Suppressor macrophage (primary cell): ENCODE results near the gene COL13A1.

Experiments
- DNase-seq, 4 experiments: peaks; one replicate each; pipeline ENCODE4 v3.0.0-alpha.2; 2020 to 2022

The COL13A1 gene

DNA sequence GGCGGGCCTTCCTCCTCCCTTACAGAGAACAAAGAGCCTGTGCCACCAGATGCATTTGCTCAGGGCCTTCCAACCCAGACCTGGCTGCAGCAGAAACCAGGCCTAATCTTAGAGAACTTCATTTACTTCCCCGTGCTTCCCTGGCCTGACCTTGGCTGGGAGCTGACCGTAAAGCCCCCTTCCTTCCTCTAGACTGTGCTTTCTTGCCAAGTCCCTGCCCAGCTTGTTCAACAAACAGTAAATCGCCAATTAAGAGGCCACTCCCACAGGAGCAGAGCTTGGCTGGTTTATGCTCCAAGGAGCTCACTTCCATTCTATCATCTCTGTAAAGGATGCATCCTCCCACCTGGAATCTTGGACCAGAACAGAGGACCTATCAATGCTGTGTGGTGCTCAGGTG is 110.9 kb downstream of the COL13A1 start:
- no peak for DNase-seq

GRCh38 chr10:69913606-69914382 is 112.1 kb downstream of the COL13A1 start:
- DNase-seq = peak in 3 of 4 experiments; percentile 7 to 12 (median 10)

DNA sequence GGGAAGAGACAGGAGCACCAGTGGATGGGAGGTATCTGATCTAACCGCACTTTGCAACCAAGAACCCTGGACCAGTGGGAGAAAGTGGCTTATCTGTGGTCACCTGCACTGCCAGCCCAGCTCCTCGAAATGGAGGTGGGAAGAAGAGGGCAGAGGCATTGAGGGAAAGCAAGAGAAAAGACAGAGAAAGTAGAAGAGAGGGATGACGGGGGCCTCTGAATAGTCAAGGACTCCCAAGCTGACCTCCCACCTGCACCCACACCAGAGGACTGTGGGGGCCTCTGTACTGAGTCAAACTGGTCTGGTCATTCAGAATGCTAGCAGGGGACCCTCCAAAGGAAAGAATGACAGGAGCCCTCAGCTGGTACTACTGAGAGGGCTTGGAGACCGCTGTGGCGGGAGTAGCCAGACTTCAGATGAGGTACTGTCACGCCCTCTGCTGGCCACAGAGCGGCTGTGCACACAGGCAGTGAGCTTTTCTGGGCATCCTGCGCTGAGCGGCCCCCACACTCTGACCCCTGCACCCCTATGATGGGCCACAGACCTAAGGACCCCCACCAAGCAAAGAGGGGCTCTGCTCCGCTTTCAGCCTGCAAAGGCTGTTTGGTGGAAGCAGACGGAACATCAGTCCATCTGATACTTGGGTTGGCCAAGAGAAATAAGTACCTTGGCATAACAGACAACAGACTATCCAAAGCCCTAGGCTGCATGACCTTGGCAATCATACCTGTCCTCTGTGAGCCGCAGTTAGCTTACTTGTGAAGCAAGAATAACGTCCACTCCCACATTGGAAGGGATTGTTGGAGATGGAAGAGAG is 112.9 kb downstream of the COL13A1 start:
- peak; percentile 66 to 75 (median 71) for DNase-seq

DNA sequence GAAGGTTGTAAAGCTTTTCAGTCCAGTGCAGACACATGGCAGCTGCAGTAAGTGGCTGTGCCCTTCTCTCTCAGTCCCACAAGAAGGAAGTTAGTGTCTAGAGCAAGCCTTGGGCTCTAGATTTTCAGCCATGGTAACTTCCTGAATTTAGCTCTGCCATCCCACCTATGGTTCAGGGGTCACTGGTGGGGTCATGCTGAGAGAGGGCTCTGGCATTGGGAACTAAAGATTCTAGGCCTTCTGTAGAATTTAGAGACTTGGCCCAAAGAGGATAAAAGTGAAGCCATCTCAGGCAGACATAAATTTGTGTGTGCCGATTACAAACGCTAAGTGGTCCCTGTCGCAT is 113.5 kb downstream of the COL13A1 start:
- peak; percentile 13 to 52 (median 38) for DNase-seq

- DNase-seq = no peak
Measured at GRCh38 chr10:69916118-69916517, 114.4 kb downstream of the COL13A1 start.

GRCh38 chr10:69918036-69918435 is 116.3 kb downstream of the COL13A1 start:
- DNase-seq = no peak

DNA sequence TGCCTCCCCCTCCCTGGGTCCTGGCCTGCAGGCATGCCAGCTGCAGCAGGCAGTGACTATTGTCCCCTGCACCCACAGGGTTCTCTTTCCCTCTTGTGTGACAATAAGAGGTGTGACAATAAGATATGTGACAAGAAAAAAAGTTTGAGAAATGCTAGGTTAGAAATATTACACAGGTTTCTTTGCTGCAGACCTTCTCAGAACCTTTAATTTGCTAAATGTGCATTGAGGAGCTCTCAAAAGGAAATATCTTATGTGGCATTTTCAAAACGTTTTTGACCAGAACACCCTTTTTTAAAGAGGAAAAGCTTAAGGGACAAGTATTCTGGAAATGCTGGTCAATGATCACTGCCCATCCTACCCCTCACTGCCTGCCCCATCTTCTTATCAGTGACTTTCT is 117.5 kb downstream of the COL13A1 start:
- DNase-seq = no peak

DNA sequence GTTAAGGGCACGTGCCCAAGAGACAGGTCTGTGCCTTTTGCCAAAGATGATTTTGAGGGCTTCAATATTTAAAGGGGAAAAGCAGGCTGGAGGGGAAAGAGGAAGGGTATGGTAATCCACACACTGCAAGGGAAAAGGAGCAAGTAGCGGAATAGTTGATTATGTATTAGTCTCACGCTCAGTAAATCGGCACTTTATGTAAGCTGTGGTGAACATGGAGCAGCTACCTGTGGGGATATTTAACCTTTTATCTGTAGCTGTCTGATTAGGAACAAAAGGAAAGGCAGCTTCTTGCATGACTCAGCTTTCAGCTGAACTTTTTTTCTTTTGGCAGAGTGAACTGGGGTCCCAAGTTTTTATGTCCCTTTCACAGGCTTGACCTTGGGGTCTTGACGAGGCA is 123.4 kb downstream of the COL13A1 start:
- DNase-seq = no peak

- no peak for DNase-seq
Measured at GRCh38 chr10:69928339-69928738, 126.6 kb downstream of the COL13A1 start.

- DNase-seq = no peak
Measured at GRCh38 chr10:69929575-69929974, 127.9 kb downstream of the COL13A1 start.

DNA sequence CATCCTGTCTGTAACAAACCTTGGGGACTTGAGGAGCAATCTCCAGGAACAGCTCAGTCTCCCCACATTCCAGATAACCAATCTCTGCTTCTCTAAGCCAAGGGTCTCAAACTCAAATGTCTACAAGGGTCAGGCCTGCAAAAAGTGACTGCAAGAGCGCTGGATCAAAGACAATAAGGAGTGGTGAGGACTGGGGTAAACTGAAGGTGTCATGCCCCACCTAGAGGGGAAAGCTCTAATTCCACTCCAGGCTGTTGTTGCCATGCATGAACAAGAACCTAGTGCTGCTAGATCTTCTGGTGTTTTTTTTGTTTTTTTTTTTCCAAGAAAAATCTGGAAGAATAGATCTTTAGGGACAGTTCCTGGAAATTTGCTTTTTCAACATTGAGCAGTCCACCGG is 133.1 kb downstream of the COL13A1 start:
- peak in 1 of 4 experiments; percentile 12 for DNase-seq

GRCh38 chr10:69936091-69936490 is 134.4 kb downstream of the COL13A1 start:
- peak; percentile 71 to 85 (median 80) for DNase-seq

DNA sequence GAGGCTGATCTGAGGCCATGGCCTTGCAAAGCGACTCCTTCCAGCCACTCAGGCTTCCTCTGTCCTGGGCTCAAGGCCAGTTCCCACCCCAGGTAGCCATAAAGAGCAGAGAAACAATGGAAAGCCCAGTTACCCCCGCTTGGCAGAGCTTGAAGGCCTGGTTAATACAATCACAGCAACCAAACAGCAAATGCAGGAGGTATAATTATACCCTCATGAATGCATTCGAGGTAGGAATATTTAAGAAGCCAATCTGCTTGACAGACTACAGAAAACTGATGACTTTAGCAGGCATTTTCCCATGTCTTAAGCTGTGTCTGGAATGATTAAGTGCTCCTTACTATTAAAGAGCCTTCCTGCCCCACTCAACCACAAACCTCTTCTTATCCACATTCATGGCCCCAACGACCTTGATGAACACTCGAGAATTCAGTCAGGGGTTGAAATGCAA is 136.9 kb downstream of the COL13A1 start:
- no peak for DNase-seq

- peak; percentile 76 to 91 (median 86) for DNase-seq
Measured at GRCh38 chr10:69939061-69939460, 137.4 kb downstream of the COL13A1 start.

- no peak for DNase-seq
Measured at GRCh38 chr10:69939481-69939880, 137.8 kb downstream of the COL13A1 start.

DNA sequence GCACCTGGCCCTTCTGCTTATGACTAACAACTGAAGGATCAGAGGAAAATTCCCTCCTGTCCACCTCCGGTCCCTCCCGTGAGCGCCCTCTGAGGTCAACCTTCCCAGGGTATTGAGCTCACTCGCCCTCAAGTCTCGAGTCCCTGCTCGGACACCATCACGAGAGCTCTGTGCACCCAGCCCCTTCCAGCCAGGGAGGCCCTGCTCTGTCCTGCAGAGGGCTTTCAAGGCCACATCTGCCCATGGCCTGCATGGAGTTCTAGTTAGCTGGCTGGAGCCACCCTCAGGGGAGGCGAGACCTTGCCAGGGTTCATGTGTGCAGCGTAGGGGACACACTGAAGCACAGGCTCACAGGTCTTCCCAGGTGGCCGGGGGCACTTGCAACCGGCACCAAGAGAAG is 140.0 kb downstream of the COL13A1 start:
- DNase-seq = no peak

DNA sequence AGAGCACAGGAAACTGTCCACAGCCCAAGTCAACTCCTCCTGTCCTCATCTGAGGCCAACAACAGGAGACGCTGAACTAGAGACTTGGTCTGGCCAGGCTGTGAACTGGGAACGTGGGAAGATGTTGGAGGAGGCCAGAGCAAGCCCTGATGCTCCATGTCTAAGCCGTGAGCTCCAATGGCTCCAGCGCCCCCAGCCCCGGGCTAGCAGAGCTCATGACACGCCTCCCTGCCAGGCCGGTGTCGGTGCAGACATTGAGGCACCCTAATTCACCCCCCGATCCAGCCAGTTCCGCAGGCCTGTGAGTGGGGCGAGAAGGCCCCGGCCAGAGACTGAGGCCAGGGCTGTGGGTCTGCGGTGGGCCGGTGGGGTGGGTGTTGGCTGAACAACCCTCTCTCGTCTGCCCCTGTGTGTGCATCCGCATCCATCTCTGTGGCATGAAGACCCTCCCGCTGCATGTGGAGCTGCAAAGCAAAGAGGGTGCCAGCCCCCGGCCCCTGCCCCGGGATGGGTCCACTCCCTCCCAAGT is 141.7 kb downstream of the COL13A1 start:
- no peak for DNase-seq

DNA sequence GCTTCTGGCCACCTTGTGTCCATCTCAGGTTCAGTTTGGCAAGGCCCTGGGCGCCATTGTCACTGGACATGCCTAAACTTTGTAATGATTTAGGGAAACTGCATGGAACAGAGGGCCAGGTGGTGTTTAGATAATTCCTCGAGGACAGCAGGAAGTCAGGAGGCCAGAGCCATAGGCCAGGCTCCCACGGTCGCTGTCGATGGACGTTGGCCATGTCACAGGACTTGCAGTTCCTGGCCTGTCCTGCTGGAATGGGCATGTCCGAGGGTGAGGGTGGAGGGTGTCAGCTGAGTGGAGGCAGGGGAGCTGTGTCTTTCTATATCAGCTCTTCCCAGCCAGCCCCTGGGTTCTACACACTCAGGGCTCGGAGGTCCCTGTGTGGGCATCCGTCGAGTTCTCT is 143.1 kb downstream of the COL13A1 start:
- peak in 3 of 4 experiments; percentile 13 to 38 (median 21) for DNase-seq

DNA sequence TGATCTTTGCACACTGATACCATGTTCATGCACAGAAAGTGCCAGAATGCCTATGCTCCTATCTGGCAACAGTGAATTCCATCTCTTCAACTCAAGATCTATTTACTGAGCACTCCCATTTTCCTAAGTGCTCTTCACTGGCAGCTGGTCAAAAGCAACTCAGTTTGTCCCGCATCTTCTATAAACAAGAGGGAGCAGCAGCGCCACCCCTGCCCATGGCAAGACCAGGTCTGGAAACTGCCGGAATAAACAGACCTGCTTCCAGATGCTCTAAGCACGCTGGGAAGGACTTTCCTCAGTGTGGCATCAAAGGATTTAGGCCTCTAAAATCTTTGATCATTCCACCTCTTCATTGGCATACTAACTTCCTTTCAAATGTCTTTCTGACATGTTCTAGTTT is 146.6 kb downstream of the COL13A1 start:
- no peak for DNase-seq

DNA sequence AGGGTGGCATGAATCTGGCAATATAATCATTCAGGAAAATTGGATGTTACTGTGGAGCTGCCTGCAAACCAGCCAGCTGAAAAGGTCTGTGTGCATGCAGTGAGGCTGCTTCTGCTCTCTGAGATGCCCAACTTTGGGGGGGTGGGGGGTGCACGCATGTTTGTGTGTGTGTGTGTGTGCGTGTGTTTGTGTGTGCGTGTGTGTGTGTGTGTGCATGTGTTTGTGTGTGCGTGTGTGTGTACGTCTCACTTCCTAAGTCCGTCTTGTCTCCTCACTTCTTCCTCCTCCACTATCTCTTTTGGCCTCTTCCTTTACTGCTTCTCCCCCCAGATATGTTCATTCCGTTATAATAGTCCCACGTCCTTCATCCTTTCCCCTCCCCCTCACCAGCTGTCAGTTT is 148.1 kb downstream of the COL13A1 start:
- no peak for DNase-seq

- no peak for DNase-seq
Measured at GRCh38 chr10:69951658-69952057, 150.0 kb downstream of the COL13A1 start.

- peak in 1 of 4 experiments; percentile 30 for DNase-seq
Measured at GRCh38 chr10:69952069-69952800, 150.5 kb downstream of the COL13A1 start.

DNA sequence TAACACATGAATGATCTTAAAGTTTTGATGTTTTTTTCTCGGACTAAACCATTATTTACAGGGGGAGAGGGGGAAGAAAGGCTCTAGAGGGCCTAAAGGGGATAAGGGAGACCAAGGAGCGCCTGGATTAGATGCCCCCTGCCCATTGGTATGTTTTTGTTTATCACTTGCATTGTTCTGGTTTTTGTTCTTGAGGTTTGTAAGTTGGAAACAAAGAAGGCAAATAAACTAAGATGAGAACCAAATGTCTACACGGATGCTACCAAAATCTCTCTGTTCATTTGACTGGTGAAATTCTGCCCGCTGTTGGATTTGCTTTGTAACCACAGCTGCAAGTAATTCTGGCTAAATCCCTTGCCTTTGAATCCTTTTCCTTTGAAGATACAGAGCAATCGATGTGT is 151.1 kb downstream of the COL13A1 start:
- no peak for DNase-seq
